ENCODE results near the gene CC2D2B.
A peak's percentile ranks its signal among the peaks of the same experiment; 100 is the strongest.
"Not testable (repeated sequence)": the region's sequence is repeated elsewhere in the genome, so short reads cannot be mapped to it uniquely, and the experiment has no call there.

Gene CC2D2B

DNA sequence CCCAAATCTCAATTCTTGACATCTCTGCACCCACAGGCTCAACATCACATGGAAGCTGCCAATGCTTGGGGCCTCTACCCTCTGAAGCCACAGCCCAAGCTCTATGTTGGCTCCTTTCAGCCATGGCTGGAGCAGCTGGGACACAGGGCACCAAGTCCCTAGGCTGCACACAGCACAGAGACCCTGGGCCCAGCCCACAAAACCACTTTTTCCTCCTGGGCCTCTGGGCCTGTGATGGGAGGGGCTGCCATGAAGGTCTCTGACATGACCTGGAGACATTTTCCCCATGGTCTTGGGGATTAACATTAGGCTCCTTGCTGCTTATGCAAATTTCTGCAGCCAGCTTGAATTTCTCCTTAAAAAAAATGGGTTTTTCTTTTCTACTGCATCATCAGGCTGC, 33.0 kb upstream of the CC2D2B start:
- not testable (repeated sequence) for H3K9ac ChIP-seq (ENCODE audit: low read length); H3K9me3 ChIP-seq (ENCODE audit: control insufficient read depth, low read depth, low read length); H3K27ac ChIP-seq (ENCODE audit: low read length); H3K4me1 ChIP-seq (ENCODE audit: control insufficient read depth, low read depth, low read length); H3K27me3 ChIP-seq (ENCODE audit: control insufficient read depth, insufficient read depth, low read length); H3K4me3 ChIP-seq (ENCODE audit: low read length)
- peaks cover 20% of the 10 kb centered on the region for H3K36me3 ChIP-seq (ENCODE audit: control insufficient read depth, low read depth, low read length)

DNA sequence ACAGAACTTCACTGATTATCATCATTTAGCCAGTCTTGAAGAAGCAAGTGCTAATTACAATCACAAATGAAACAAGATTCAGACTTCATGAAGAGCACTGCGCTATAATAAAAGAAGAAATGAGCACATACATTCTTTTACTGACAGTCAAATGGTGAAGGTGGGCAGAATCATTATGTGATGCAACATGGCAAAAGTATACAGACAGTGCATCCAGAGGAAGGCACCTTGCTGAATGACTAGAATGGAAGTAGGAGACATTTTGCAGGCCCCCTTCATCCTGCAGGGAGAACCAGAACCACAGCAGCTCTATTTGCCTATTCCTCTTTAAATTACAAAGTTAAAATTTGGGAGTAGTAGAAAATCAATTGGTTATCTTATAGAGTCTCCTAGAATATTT, 31.0 kb upstream of the CC2D2B start:
- peaks cover 16% of the 10 kb centered on the region for H3K36me3 ChIP-seq (ENCODE audit: control insufficient read depth, low read depth, low read length)
- peaks cover 6% of the 10 kb centered on the region for H3K4me1 ChIP-seq (ENCODE audit: control insufficient read depth, low read depth, low read length)

DNA sequence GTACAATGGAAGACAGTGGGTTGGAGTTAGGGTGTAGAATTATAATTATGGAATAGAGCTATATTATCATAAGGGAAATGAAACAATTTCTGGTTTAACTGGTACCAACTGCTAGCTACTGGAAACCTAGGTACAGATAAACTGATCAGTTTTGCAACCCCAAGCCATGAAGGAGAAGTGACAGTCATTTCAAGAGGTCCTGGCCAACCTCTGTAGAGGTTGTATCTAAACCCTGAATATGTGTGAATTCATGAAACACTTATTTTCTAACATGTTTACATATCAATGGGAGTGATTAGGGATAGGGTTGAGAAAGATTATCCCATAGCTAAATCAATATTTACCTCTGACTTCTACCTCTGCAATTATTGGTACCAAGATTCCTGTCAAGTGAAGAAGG, 29.9 kb upstream of the CC2D2B start:
- H3K27me3 ChIP-seq (ENCODE audit: control insufficient read depth, insufficient read depth, low read length): no peaks in the 10 kb centered on the region
- H3K36me3 ChIP-seq (ENCODE audit: control insufficient read depth, low read depth, low read length): peaks cover 10% of the 10 kb centered on the region
- no peak overlapping the region for H3K4me3 ChIP-seq (ENCODE audit: low read length)
- peaks cover 6% of the 10 kb centered on the region for H3K4me1 ChIP-seq (ENCODE audit: control insufficient read depth, low read depth, low read length)
- H3K9ac ChIP-seq (ENCODE audit: low read length): no peak overlapping the region
- no peak overlapping the region for H3K27ac ChIP-seq (ENCODE audit: low read length)
- no peaks in the 10 kb centered on the region for H3K9me3 ChIP-seq (ENCODE audit: control insufficient read depth, low read depth, low read length)

More for the DNA sequence above, 31.0 kb upstream of the CC2D2B start:
- no peak overlapping the region for H3K9ac ChIP-seq (ENCODE audit: low read length)
- H3K27ac ChIP-seq (ENCODE audit: low read length): no peak overlapping the region
- no peaks in the 10 kb centered on the region for H3K9me3 ChIP-seq (ENCODE audit: control insufficient read depth, low read depth, low read length)
- H3K4me3 ChIP-seq (ENCODE audit: low read length): no peak overlapping the region
- no peaks in the 10 kb centered on the region for H3K27me3 ChIP-seq (ENCODE audit: control insufficient read depth, insufficient read depth, low read length)

DNA sequence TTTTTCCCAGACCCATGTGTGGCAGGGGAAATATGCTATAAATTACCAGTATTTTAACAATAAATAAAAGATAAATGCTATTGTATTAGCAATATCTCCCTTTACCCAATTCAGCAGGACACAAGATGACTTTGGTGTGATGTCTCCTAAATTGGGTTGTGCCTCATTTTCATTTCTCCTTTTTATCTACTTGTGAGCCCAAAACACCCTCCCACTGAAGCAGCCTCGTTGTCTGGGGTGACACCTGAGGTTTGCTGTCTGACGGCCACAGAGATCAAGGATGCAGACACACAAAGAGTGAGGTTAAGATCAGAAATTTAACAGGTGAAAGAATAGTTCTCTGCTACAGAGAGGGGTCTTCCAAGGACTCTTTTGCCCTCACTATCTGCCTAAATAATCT, 27.1 kb upstream of the CC2D2B start:
- H3K9me3 ChIP-seq (ENCODE audit: control insufficient read depth, low read depth, low read length): no peaks in the 10 kb centered on the region
- H3K4me3 ChIP-seq (ENCODE audit: low read length): no peak overlapping the region
- H3K9ac ChIP-seq (ENCODE audit: low read length): no peak overlapping the region
- no peaks in the 10 kb centered on the region for H3K27me3 ChIP-seq (ENCODE audit: control insufficient read depth, insufficient read depth, low read length)
- peaks cover 7% of the 10 kb centered on the region for H3K36me3 ChIP-seq (ENCODE audit: control insufficient read depth, low read depth, low read length)
- H3K4me1 ChIP-seq (ENCODE audit: control insufficient read depth, low read depth, low read length): no peaks in the 10 kb centered on the region
- no peak overlapping the region for H3K27ac ChIP-seq (ENCODE audit: low read length)

DNA sequence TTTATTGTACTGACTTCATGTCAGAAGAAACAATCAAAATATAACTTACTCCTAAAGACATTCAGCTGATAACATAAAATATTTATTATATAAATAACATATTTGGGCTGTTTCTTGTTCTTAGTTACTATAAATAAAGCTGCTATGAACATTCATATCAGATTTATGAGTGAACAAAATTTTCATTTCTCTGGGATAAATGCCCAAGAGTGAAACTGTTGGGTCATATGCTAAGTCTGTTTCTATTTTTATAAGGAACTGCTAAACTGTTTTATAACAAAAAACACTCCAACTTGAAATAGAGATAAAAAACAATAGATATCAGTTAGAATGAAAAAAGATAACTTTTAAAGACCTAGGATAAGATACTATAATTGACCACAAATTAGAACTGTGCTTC, 26.5 kb upstream of the CC2D2B start:
- H3K4me3 ChIP-seq (ENCODE audit: low read length): no peak overlapping the region
- H3K9me3 ChIP-seq (ENCODE audit: control insufficient read depth, low read depth, low read length): no peaks in the 10 kb centered on the region
- H3K27ac ChIP-seq (ENCODE audit: low read length): no peak overlapping the region
- peaks cover under 1% of the 10 kb centered on the region for H3K36me3 ChIP-seq (ENCODE audit: control insufficient read depth, low read depth, low read length)
- no peaks in the 10 kb centered on the region for H3K27me3 ChIP-seq (ENCODE audit: control insufficient read depth, insufficient read depth, low read length)
- no peak overlapping the region for H3K9ac ChIP-seq (ENCODE audit: low read length)
- no peaks in the 10 kb centered on the region for H3K4me1 ChIP-seq (ENCODE audit: control insufficient read depth, low read depth, low read length)

DNA sequence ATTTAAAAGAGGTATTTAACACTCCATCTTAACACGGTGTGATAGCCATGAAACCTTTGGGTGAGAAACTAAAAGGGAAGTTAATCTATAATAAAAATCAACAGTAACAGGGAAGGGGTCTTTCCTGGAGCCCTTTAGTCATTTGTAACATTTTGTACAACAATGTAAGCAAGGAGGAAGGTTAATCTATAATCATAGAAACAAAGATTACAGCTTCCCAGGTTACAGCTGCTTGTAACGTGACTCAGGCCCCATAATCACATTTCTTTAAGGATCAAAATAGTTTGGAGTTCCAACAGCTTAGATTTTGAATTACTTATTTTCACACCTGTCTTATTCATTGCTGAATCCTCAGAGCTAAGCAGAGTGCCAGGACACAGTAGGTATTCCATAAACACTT, 17.9 kb upstream of the CC2D2B start:
- H3K4me1 ChIP-seq (ENCODE audit: control insufficient read depth, low read depth, low read length): no peaks in the 10 kb centered on the region

DNA sequence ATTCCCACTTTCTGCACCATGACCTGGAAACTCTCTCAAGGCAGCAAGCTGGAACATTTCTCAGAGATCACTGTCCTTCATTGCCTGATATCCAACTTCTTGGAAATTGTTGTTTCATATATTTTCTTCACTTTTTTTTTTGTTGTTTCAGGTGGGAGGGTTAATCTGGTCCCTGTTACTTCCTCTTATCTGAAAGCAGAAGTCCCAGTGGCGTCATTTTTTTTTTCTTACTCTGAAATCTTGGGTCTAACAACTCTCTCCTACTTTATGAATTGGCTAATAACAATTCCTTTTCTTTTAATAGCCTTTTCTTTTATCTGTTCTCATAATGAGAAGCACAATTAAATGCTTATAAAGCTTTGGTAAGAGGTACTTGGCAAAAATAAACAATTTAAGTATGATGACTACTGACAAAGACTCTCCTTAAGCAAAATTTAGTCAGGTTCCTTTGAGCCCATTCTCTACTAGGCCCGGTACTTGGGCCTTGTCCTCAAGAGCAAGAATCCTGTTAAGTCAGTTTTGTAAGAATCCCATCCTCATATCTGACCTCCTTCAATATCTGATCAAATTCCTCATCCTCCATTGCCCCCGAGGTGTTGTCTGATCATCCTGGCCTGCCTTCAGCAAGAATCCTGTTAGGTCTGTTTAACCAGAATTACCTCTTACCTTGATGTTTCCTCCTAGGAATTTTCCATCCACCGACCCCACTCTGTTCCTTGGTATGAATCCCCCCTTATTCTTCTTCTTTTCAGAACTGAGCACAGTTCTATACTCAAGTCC, 11.5 kb upstream of the CC2D2B start:
- H3K4me1 ChIP-seq (ENCODE audit: control insufficient read depth, low read depth, low read length): no peaks in the 10 kb centered on the region
- no peaks in the 10 kb centered on the region for H3K9me3 ChIP-seq (ENCODE audit: control insufficient read depth, low read depth, low read length)
- no peaks in the 10 kb centered on the region for H3K27me3 ChIP-seq (ENCODE audit: control insufficient read depth, insufficient read depth, low read length)
- peaks cover 37% of the 10 kb centered on the region for H3K36me3 ChIP-seq (ENCODE audit: control insufficient read depth, low read depth, low read length)
- no peak overlapping the region for H3K27ac ChIP-seq (ENCODE audit: low read length)
- H3K4me3 ChIP-seq (ENCODE audit: low read length): no peak overlapping the region
- H3K9ac ChIP-seq (ENCODE audit: low read length): no peak overlapping the region

More for the DNA sequence above, 17.9 kb upstream of the CC2D2B start:
- Histone ChIP-seq H3K27me3 (ENCODE audit: control insufficient read depth, insufficient read depth, low read length) (no peaks in the 10 kb centered on the region), H3K9me3 (ENCODE audit: control insufficient read depth, low read depth, low read length) (no peaks in the 10 kb centered on the region), H3K9ac (ENCODE audit: low read length) (no peak overlapping the region), H3K36me3 (ENCODE audit: control insufficient read depth, low read depth, low read length) (peaks cover 3% of the 10 kb centered on the region), H3K27ac (ENCODE audit: low read length) (no peak overlapping the region), H3K4me3 (ENCODE audit: low read length) (no peak overlapping the region)

DNA sequence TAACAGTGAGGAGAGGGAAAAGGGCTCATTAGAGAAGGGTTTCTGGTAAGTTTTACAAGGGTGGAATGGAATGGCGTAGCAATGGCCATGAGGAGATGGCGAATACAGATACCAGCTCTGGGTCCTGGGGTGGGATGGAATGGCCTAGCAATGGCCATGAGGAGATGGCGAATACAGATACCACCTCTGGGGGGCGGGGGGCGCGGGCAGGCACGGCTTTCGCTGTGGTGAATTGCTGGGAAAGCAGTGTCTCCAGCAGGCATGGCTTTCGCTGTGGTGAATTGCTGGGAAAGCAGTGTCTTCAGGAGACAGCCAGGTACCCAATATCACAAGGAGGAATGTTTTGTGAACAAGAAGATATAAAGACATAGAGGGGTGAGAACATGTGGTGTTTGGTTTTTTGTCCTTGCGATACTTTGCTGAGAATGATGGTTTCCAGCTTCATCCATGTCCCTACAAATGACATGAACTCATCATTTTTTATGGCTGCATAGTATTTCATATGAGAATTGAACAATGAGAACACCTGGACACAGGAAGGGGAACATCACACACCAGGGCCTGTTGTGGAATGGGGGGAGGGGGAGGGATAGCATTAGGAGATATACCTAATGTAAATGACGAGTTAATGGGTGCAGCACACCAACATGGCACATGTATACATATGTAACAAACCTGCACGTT, 1.7 kb upstream of the CC2D2B start:
- not testable (repeated sequence) for H3K27me3 ChIP-seq (ENCODE audit: control insufficient read depth, insufficient read depth, low read length); H3K9me3 ChIP-seq (ENCODE audit: control insufficient read depth, low read depth, low read length); H3K4me1 ChIP-seq (ENCODE audit: control insufficient read depth, low read depth, low read length); H3K4me3 ChIP-seq (ENCODE audit: low read length); H3K27ac ChIP-seq (ENCODE audit: low read length); H3K9ac ChIP-seq (ENCODE audit: low read length)
- H3K36me3 ChIP-seq (ENCODE audit: control insufficient read depth, low read depth, low read length): peaks cover 24% of the 10 kb centered on the region

DNA sequence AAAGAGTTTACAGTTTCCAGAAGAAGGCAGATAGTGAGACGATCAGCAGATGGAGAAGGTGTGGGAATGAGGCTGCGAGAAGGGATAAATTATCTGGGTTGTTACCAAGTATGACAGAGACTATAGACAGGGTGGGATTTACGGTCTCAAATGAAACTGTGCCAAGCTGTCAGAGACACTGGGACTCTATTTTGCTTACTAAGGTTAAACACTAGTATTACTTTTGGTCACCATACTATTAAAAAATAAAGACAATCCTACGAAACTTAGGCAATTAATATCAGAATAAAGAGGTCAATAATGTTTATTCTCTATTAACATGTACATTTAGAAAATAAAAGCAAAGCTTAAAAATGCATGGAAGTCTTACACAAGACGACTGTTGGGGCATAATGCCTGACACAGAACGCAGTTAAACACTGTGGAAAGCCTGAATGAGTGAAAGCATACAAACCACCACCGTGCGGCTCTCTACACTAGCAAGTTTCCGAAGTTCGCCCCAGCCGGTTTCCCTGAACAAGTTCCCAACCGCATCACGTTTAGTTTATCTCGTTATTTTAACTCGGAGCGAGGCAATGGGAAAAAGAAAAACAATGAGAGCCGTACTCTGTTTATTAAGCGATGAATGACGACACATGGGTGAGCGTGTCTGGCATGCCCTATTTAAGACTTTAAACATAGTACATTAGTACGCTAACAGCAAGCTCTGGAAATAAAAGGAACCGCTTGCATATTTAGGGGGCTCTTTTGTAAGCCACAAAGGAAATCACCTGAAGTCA, 909 bp upstream of the CC2D2B start:
- Histone ChIP-seq H3K36me3 (ENCODE audit: control insufficient read depth, low read depth, low read length) (peaks cover 21% of the 10 kb centered on the region), H3K4me1 (ENCODE audit: control insufficient read depth, low read depth, low read length) (peaks cover 4% of the 10 kb centered on the region), H3K27ac (ENCODE audit: low read length) (no peak overlapping the region), H3K4me3 (ENCODE audit: low read length) (peak overlapping the region; percentile 94), H3K27me3 (ENCODE audit: control insufficient read depth, insufficient read depth, low read length) (no peaks in the 10 kb centered on the region), H3K9me3 (ENCODE audit: control insufficient read depth, low read depth, low read length) (no peaks in the 10 kb centered on the region), H3K9ac (ENCODE audit: low read length) (peak overlapping the region; percentile 51)

DNA sequence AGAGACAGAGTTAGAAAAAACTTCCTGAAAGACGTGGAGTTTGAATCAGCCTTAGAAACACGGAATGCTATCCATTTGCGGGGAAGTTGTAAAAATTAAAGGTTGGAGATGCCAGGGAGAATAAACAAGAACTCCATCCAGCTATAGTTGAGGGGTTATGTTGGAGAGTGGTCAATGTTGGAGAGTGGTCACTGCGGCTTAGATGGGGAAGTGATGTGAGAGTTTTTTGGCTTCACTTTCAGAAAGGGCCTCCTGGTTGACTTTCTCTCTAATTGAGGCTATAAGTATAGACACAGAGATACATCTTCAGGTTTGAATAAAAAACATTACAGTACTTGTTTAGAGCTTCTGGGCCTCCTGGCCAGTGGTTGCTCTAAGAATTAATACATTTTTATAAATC, 675 bp downstream of the CC2D2B start:
- H3K36me3 ChIP-seq (ENCODE audit: control insufficient read depth, low read depth, low read length): peaks cover 5% of the 10 kb centered on the region
- no peaks in the 10 kb centered on the region for H3K9me3 ChIP-seq (ENCODE audit: control insufficient read depth, low read depth, low read length)
- no peak overlapping the region for H3K9ac ChIP-seq (ENCODE audit: low read length)
- H3K4me1 ChIP-seq (ENCODE audit: control insufficient read depth, low read depth, low read length): peaks cover 4% of the 10 kb centered on the region
- no peaks in the 10 kb centered on the region for H3K27me3 ChIP-seq (ENCODE audit: control insufficient read depth, insufficient read depth, low read length)
- no peak overlapping the region for H3K27ac ChIP-seq (ENCODE audit: low read length)
- peak overlapping the region; percentile 94 for H3K4me3 ChIP-seq (ENCODE audit: low read length)

DNA sequence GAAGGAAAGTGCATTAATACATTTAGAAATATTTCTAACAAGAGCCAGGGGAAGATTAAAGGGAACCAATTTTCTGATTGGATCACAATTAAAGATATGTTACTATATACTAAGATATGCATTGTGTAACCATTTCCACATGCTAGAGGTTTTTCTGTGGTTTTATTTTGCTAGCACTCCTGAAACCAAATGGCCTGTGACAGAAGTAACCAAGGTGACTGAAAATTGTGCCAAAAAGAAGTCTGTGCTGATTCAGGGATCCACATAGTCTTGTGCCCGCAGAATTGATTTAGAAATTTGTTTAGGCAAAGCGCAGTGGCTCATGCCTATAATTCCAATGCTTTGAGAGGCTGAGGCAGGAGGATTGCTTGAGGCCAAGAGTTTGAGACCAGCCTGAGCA, 1.8 kb downstream of the CC2D2B start:
- Histone ChIP-seq H3K4me3 (ENCODE audit: low read length) (no peak overlapping the region), H3K4me1 (ENCODE audit: control insufficient read depth, low read depth, low read length) (peaks cover 4% of the 10 kb centered on the region), H3K27ac (ENCODE audit: low read length) (no peak overlapping the region), H3K27me3 (ENCODE audit: control insufficient read depth, insufficient read depth, low read length) (no peaks in the 10 kb centered on the region), H3K36me3 (ENCODE audit: control insufficient read depth, low read depth, low read length) (no peaks in the 10 kb centered on the region), H3K9ac (ENCODE audit: low read length) (no peak overlapping the region), H3K9me3 (ENCODE audit: control insufficient read depth, low read depth, low read length) (no peaks in the 10 kb centered on the region)

Data from iPS-18a (cell line).